Medulla oblongata (tissue), 1 donor: Measurements from ENCODE around the gene TMEM72.
A peak's percentile ranks its signal among the peaks of the same experiment; 100 is the strongest.

Source experiments
- DNase-seq: peaks from one replicate; pipeline ENCODE4 v3.0.0-alpha.2; 2015; ENCODE audit errors: extremely low spot score

Gene TMEM72

GRCh38 chr10:44966816-44967509 is 55.8 kb downstream of the TMEM72 start:
- DNase-seq: peak; percentile 27

- DNase-seq: peak; percentile 55
Measured at GRCh38 chr10:44967616-44968015, 56.5 kb downstream of the TMEM72 start.

GRCh38 chr10:44968091-44968490 is 57.0 kb downstream of the TMEM72 start:
- peak; percentile 82 for DNase-seq

- DNase-seq: peak; percentile 19
Measured at GRCh38 chr10:44968500-44969400, 57.6 kb downstream of the TMEM72 start.

- no peak for DNase-seq
Measured at GRCh38 chr10:44969854-44970253, 58.7 kb downstream of the TMEM72 start.

- DNase-seq: no peak
Measured at GRCh38 chr10:44970812-44971395, 59.8 kb downstream of the TMEM72 start.

- DNase-seq: no peak
Measured at GRCh38 chr10:44971434-44971833, 60.3 kb downstream of the TMEM72 start.

GRCh38 chr10:44971935-44972757 is 61.0 kb downstream of the TMEM72 start:
- DNase-seq: no peak

GRCh38 chr10:44972874-44973306 is 61.8 kb downstream of the TMEM72 start:
- DNase-seq: no peak

GRCh38 chr10:44973323-44974081 is 62.4 kb downstream of the TMEM72 start:
- DNase-seq: no peak

GRCh38 chr10:44974082-44974627 is 63.0 kb downstream of the TMEM72 start:
- DNase-seq: peak; percentile 30

- peak; percentile 83 for DNase-seq
Measured at GRCh38 chr10:44974628-44975430, 63.7 kb downstream of the TMEM72 start.

- no peak for DNase-seq
Measured at GRCh38 chr10:44975431-44976331, 64.5 kb downstream of the TMEM72 start.

- DNase-seq: no peak
Measured at GRCh38 chr10:44976352-44977198, 65.4 kb downstream of the TMEM72 start.

GRCh38 chr10:44977287-44978212 is 66.4 kb downstream of the TMEM72 start:
- DNase-seq: no peak

GRCh38 chr10:44978213-44978569 is 67.1 kb downstream of the TMEM72 start:
- DNase-seq: no peak
